Stimulated activated CD4-positive, alpha-beta T cell treated with anti-CD3 and anti-CD28 coated beads, Interleukin-12 subunit alpha, Interleukin-12 subunit beta, amount 100 ng/mL, for 24 hours (primary cell): ENCODE measurements around the gene ARHGAP12.
A peak's percentile ranks its signal among the peaks of the same experiment; 100 is the strongest.

Experiments used
- DNase-seq, 2 experiments: peaks; one replicate each; pipeline ENCODE4 v3.0.0-alpha.2; 2020; ENCODE audit warnings: low read depth in 2 of 2

The ARHGAP12 gene

DNA sequence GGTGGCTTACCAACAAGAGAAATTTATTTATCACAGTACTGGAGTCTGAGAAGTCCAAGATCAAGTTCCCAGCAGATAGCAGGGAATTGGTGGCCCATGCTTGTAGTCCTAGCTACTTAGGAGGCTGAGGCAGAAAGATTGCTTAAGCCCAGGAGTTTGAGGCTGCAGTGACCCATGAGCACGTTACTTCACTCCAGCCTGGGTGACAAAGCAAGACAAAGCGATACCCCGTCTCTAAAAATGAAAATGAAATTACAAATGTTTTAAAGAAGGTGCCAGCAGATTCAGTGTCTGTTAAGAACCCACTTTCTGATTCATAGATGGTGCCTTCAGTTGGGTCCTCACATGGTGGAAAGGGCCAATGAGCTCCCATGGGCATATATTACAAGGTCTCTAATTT, 20.6 kb upstream of the ARHGAP12 start:
- DNase-seq, result no peak

DNA sequence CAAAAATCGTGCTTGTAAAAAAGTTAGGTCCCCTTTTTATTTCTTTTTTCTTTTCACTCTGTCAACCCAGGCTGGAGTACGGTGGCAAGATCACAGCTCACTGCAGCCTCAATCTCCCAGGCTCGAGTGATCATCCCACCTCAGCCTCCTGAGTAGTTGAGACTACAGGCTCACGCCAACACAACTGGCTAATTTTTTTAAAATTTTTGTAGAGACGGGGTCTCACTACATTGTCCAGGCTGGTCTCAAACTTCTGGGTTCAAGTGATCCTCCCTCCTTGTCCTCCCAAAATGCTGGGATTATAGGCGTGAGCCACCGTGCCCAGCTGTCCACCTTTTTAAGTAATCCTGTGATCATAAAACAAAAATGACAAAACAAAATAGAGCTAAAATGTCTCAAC, 19.4 kb upstream of the ARHGAP12 start:
- no peak for DNase-seq

- DNase-seq, result no peak
Observed at GRCh38 chr10:31947144-31947926, 18.7 kb upstream of the ARHGAP12 start.

DNA sequence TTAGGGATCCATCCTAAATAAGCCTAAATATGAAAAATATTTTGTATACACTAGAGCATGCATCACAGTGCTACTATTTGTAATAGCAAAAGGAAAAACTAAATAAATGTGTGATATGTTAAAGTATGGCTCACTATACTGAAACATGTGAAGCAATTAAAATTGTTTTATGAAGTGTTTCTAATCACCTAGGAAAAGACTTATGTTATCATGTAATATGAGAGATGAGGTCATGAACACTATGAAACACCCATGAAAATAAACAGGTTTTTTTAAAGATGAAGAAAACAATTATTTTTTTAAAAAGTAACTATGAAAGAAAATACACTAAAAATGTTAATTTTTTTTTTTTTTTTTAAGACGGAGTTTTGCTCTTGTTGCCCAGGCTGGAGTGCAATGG, 16.8 kb upstream of the ARHGAP12 start:
- DNase-seq, result no peak

DNA sequence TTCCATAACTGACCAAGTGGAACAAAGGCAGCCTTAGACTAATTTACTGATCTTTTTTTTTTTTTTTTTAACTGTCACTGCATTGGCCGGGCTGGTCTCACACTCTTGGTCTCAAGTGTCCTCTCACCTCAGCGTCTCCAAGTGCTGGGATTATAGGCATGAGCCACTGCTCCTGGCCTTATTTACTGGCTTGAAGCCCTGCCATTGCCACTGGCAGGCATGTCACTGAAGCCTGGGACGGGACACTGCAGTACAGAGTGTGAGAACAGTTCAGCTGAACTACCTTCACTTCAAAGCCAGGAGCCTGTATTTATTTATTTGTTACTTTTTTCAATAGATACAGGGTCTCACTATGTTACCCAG, 15.4 kb upstream of the ARHGAP12 start:
- DNase-seq, result no peak

- DNase-seq, result no peak
Observed at GRCh38 chr10:31942892-31943291, 14.3 kb upstream of the ARHGAP12 start.

DNA sequence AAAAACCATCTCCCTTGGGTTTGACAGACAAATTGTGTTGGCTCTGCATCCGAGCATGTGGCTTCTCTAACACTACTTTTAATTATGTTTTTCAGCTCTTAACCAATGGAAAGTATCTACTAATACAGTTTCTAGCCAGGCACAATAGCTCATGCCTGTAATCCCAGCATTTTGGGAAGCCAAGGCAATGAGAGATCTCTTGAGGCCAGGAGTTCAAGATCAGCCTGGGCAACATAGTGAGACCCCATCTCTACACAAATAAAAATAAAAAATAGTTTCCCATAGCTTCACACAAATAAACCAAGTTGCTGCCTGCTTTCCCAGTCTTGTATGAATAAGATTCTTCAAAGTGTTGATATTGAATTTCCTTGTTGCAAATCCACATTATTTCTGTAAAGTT, 13.8 kb upstream of the ARHGAP12 start:
- no peak for DNase-seq

- no peak for DNase-seq
Observed at GRCh38 chr10:31940839-31941653, 12.4 kb upstream of the ARHGAP12 start.

- DNase-seq, result no peak
Observed at GRCh38 chr10:31939797-31940708, 11.4 kb upstream of the ARHGAP12 start.

GRCh38 chr10:31937371-31937770, 8.7 kb upstream of the ARHGAP12 start:
- DNase-seq, result no peak

- no peak for DNase-seq
Observed at GRCh38 chr10:31936933-31937332, 8.3 kb upstream of the ARHGAP12 start.

- DNase-seq, result no peak
Observed at GRCh38 chr10:31936086-31936485, 7.5 kb upstream of the ARHGAP12 start.

- DNase-seq, result no peak
Observed at GRCh38 chr10:31935678-31936077, 7.0 kb upstream of the ARHGAP12 start.

- no peak for DNase-seq
Observed at GRCh38 chr10:31932838-31933237, 4.2 kb upstream of the ARHGAP12 start.

GRCh38 chr10:31930856-31931255, 2.2 kb upstream of the ARHGAP12 start:
- DNase-seq, result no peak

DNA sequence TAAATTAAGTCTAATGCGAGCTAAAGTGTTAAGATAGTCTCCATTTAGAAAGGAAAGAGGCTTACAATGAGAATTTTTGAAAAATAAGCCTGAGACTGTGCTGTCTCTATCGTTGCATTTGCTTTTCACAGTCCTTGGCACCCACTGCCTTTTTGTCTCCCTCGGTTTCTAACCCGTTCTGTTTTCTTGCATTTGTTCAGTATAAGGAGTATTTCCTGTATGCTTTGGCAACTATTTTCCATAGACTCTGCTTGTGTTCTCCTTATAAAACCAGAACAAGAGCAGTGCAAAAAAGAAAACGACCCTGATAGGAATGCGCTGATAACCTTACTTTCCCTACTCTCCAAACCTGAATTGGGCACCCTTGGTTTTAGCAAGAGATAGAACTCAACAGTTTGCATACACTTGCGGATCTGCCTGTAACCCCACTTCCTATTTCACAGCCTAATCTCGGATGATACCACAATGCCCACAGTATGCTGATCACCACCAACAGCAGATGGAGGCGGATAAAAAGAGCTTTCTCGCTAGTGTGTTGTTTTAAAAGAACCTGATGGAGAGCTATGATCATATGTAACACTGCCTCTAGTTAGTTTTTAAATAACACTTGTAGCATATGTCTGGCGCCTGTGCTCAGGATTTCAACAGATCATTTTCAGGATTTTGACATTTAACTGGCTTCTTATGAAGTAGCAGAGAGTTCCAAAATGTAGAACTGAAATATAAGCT, 1.6 kb upstream of the ARHGAP12 start:
- DNase-seq, result no peak

GRCh38 chr10:31929261-31930022, 811 bp upstream of the ARHGAP12 start:
- no peak for DNase-seq

GRCh38 chr10:31927884-31928548, 615 bp downstream of the ARHGAP12 start:
- DNase-seq, result peak; percentile 14 to 29

- no peak for DNase-seq
Observed at GRCh38 chr10:31927565-31927883, 1.1 kb downstream of the ARHGAP12 start.
